GM12878 (cell line): ENCODE data around the gene OSBPL10. TPM values are rescaled to one million over a fixed set of nuclear protein-coding genes. Genes with fewer than 3 reads are reported as not detected.

Experiments
- ATAC-seq: fragments of 200-7000 bp; cut with Tn5 transposase; 3 replicates; pipeline ENCODE4 v1.9.1; 2020; ENCODE audit warnings: mild to moderate bottlenecking, moderate library complexity
- BruUV-seq: library from RNA; stranded (reverse); fragments of 400-500 nt; replicated peaks from 2 replicates; lab custom pipeline; 2021; lab: Mats Ljungman, UMichigan
- CTCF ChIA-PET: fragments of 300-600 bp; sonication (Branson Sonifier 250); formaldehyde crosslinking; extraction: SDS; loops from one replicate; lab custom pipeline; 2021; ENCODE audit warnings: inconsistent platforms; lab: Yijun Ruan, JAX
- POLR2A ChIA-PET: fragments of 350-600 bp; formaldehyde crosslinking; extraction: SDS; loops from one replicate; lab custom pipeline; 2021; ENCODE audit warnings: inconsistent platforms; lab: Charles Lee
- RAD21 ChIA-PET: fragments of 300-600 bp; sonication (Branson Sonifier 250); formaldehyde crosslinking; loops from one replicate; lab custom pipeline; 2023; ENCODE audit warnings: antibody characterized with exemption; ENCODE audit not compliant: unreplicated experiment; lab: Charles Lee
- SMC1A ChIA-PET: fragments of 300-600 bp; sonication (Branson Sonifier 250); formaldehyde crosslinking; loops from one replicate; lab custom pipeline; 2023; ENCODE audit not compliant: unreplicated experiment, uncharacterized antibody; lab: Charles Lee
- DNase-seq: peaks from one replicate; pipeline ENCODE4 v3.0.0-alpha.2; 2011; ENCODE audit warnings: low read depth, low spot score
- FAIRE-seq: peaks from 3 replicates; lab custom pipeline; 2011; peaks lifted over from hg19 to GRCh38; lab: Jason Lieb, UNC
- H2AFZ ChIP-seq: 2 replicates; pipeline ENCODE4 v1.6.0; 2011; ENCODE audit warnings: low read depth, low read length, control low read depth; ENCODE audit not compliant: control insufficient read depth
- H3K27ac ChIP-seq: 2 replicates; pipeline ENCODE4 v1.5.1; 2011; ENCODE audit warnings: control low read depth; ENCODE audit not compliant: control insufficient read depth, insufficient read depth
- H3K27me3 ChIP-seq, 2 experiments: replicated peaks in 1 of 2; 2 replicates each; pipeline versions ENCODE4 v1.6.0 to v1.6.1; 2011; ENCODE audit warnings: low read length in 1 of 2; ENCODE audit not compliant: control insufficient read depth in 2 of 2, insufficient read depth in 2 of 2
- H3K36me3 ChIP-seq, 2 experiments: 2 replicates each; pipeline ENCODE4 v1.5.1; 2011; ENCODE audit warnings: low read length in 1 of 2; ENCODE audit not compliant: control insufficient read depth in 2 of 2, insufficient read depth in 2 of 2
- H3K4me1 ChIP-seq: 2 replicates; pipeline ENCODE4 v1.6.1; 2011; ENCODE audit warnings: mild to moderate bottlenecking, low read length, moderate library complexity, mixed read lengths; ENCODE audit not compliant: control insufficient read depth, insufficient read depth
- H3K4me2 ChIP-seq: 2 replicates; pipeline ENCODE4 v1.6.0; 2011; ENCODE audit warnings: control low read depth; ENCODE audit not compliant: control insufficient read depth, insufficient read depth
- H3K4me3 ChIP-seq: fragments of 200-600 bp; sonication (generic); 2 replicates; pipeline ENCODE4 v1.5.1; 2016
- H3K79me2 ChIP-seq: 2 replicates; pipeline ENCODE4 v1.6.0; 2011; ENCODE audit warnings: low read length; ENCODE audit not compliant: control insufficient read depth, insufficient read depth
- H3K9ac ChIP-seq: 2 replicates; pipeline ENCODE4 v1.8.0; 2011; ENCODE audit warnings: low read length, control low read depth, mixed read lengths; ENCODE audit not compliant: control insufficient read depth, insufficient read depth
- H3K9me3 ChIP-seq: replicated peaks from 3 replicates; pipeline ENCODE4 v1.5.1; 2011; ENCODE audit warnings: mild to moderate bottlenecking, low read length; ENCODE audit not compliant: control insufficient read depth, insufficient read depth
- H4K20me1 ChIP-seq: 2 replicates; pipeline ENCODE4 v1.6.0; 2011; ENCODE audit not compliant: control insufficient read depth, insufficient read depth
- CHD2 ChIP-seq: IDR thresholded peaks from 2 replicates; pipeline ENCODE4 v1.6.1; 2011; ENCODE audit warnings: low read depth, low read length, improper control_type of control experiment, borderline replicate concordance
- CHD4 ChIP-seq: fragments of 200-600 bp; sonication (generic); IDR thresholded peaks from 2 replicates; pipeline ENCODE4 v1.6.1; 2016; ENCODE audit warnings: mild to moderate bottlenecking
- EP300 ChIP-seq, 2 experiments: fragments of 150-350 bp in 1 of 2; IDR thresholded peaks; 2 replicates each; pipeline ENCODE4 v1.6.1; 2011 to 2012; ENCODE audit warnings: low read depth in 2 of 2, low read length in 2 of 2, borderline replicate concordance in 1 of 2, improper control_type of control experiment in 1 of 2, inconsistent platforms in 1 of 2; ENCODE audit not compliant: control insufficient read depth in 1 of 2
- GATAD2B ChIP-seq: fragments of 450-650 bp; conservative IDR thresholded peaks from 2 replicates; pipeline ENCODE4 v1.6.1; 2017; ENCODE audit warnings: low read depth, mild to moderate bottlenecking, moderate library complexity
- PBX3 ChIP-seq: IDR thresholded peaks from 2 replicates; pipeline ENCODE4 v1.6.1; 2011; ENCODE audit warnings: mild to moderate bottlenecking, low read depth, low read length, moderate library complexity; ENCODE audit not compliant: insufficient replicate concordance
- POLR2A ChIP-seq: IDR thresholded peaks from 2 replicates; pipeline ENCODE4 v1.6.1; 2011; ENCODE audit warnings: low read depth, mild to moderate bottlenecking, low read length
- RAD21 ChIP-seq: IDR thresholded peaks from 2 replicates; pipeline ENCODE4 v1.6.1; 2011; ENCODE audit warnings: mild to moderate bottlenecking, low read depth, low read length, moderate library complexity; ENCODE audit not compliant: insufficient read depth
- SREBF1 ChIP-seq: IDR thresholded peaks from 2 replicates; pipeline ENCODE4 v1.6.1; 2012; ENCODE audit warnings: mild to moderate bottlenecking, low read length
- STAT1 ChIP-seq: fragments of 450-650 bp; conservative IDR thresholded peaks from 2 replicates; pipeline ENCODE4 v1.6.1; 2014; ENCODE audit warnings: antibody characterized with exemption, mild to moderate bottlenecking
- WGBS: methylation state at CpG from one replicate; pipeline ENCODE4 v1.1.6; 2016; ENCODE audit warnings: low lambda C conversion rate; ENCODE audit not compliant: insufficient replicate concordance, insufficient coverage; ENCODE audit errors: missing lambda C conversion rate; 5-methylcytosine and 5-hydroxymethylcytosine counted together
- in situ Hi-C: fragments of 300-500 bp; cut with MboI; formaldehyde crosslinking; loops from 9 replicates; pipeline ENCODE4 v1.14.3; 2018; ENCODE audit warnings: mixed read lengths
- intact Hi-C: fragments of 100-400 bp; cut with micrococcal nuclease; formaldehyde crosslinking; loops from one replicate; pipeline ENCODE4 v1.14.2; 2022; ENCODE audit not compliant: unreplicated experiment
- polyA plus RNA-seq, 11 experiments: library from polyadenylated mRNA; depleted of rRNA in 4 of 11; unstranded in 6 of 11; stranded (reverse) in 5 of 11; fragments of >200 nt; fragmentation: Nextera tagmentation in 4 of 11; fragmentation: Illumina TruSeq in 1 of 11; extraction: Ambion mirVana in 4 of 11; extraction: Trizol in 1 of 11; gene quantifications; 1 replicate in 1 of 11; 2 replicates in 10 of 11; pipeline versions ENCODE4 v1.2.1 to v1.2.3, GENCODE V29; 2011 to 2016; ENCODE audit warnings: inconsistent platforms in 2 of 11, missing spikeins in 2 of 11, low read depth in 1 of 11
- total RNA-seq, 4 experiments: library from RNA; depleted of rRNA in 3 of 4; stranded (reverse); fragments of >200 nt in 3 of 4; fragmentation: Illumina TruSeq in 1 of 4; extraction: Trizol in 1 of 4; gene quantifications; 2 replicates each; pipeline versions ENCODE4 v1.2.1 to v1.2.3, GENCODE V29; 2013 to 2021

The OSBPL10 gene
- total and polyA plus RNA-seq, 10 of the 15 experiments (the other 5 are each of a cell fraction or from before 2014, with no cell fraction given): 0.03 to 0.25 (median 0.09) TPM; not detected in 5

- Histone ChIP-seq H3K4me1 (no peaks in the 10 kb centered on the region), H3K9me3 (no peaks in the 10 kb centered on the region)
These were observed 275.3 kb downstream of the OSBPL10 start for GRCh38 chr3:31705736-31706135.

More at GRCh38 chr3:31705736-31706135, 275.3 kb downstream of the OSBPL10 start:
- DNase-seq (no peak), FAIRE-seq (no peak), ATAC-seq (no peak)
- no peak overlapping the region for H3K27ac ChIP-seq
- ChIA-PET CTCF (no interaction called here), RAD21 (no interaction called here), SMC1A (interaction anchor here (1.3 kb wide), 1 partner anchor 190 kb away, joined by 3 read pairs; no protein-coding TSS in a partner anchor), POLR2A (no interaction called here)
- H3K9ac ChIP-seq: no peak overlapping the region
- peaks cover 0 to 6% of the 10 kb centered on the region in 2 experiments; a peak in 3 of 4 replicates for H3K27me3 ChIP-seq
- in situ Hi-C loops (no loop called here), intact Hi-C loops (no loop called here)
- no peaks in the 10 kb centered on the region for H3K36me3 ChIP-seq
- no TSS peak for BruUV-seq
- H4K20me1 ChIP-seq: no peaks in the 10 kb centered on the region
- no peak overlapping the region for H3K4me2 ChIP-seq
- no peaks in the 10 kb centered on the region for H3K79me2 ChIP-seq
- no peak for TF ChIP-seq RAD21
- no peak for TF ChIP-seq CHD2
- TF ChIP-seq CHD4: no peak
- TF ChIP-seq EP300 (IDR thresholded peaks at IDR 0.05; ENCODE audit: borderline replicate concordance in 1 of 2, control insufficient read depth in 1 of 2, low read depth in 2 of 2, low read length in 2 of 2): no peak
- no peak for TF ChIP-seq STAT1
- TF ChIP-seq POLR2A: no peak
- no peak for TF ChIP-seq SREBF1
- TF ChIP-seq GATAD2B: no peak
- no peak for TF ChIP-seq PBX3
- 10% methylated on average over 4 of the region's 4 CpGs for WGBS
- no peak overlapping the region for H3K4me3 ChIP-seq
- H2AFZ ChIP-seq: no peak overlapping the region
